Measurements from ENCODE around the gene C1S.

Gene C1S

GRCh38 chr12:7076493-7076892 is 16.0 kb downstream of the C1S start:
- no peak for DNase-seq (ENCODE audit: low spot score)

- DNase-seq (ENCODE audit: low spot score), result no peak
These were observed 17.6 kb downstream of the C1S start for GRCh38 chr12:7078163-7078562.

GRCh38 chr12:7079826-7080125 is 19.3 kb downstream of the C1S start:
- peak; percentile 49 for DNase-seq (ENCODE audit: low spot score)

- no peak for DNase-seq (ENCODE audit: low spot score)
These were observed 20.5 kb downstream of the C1S start for GRCh38 chr12:7081037-7081436.

- no peak for DNase-seq (ENCODE audit: low spot score)
These were observed 22.6 kb downstream of the C1S start for GRCh38 chr12:7083125-7083524.

GRCh38 chr12:7089196-7089871 is 28.8 kb downstream of the C1S start:
- no peak for DNase-seq (ENCODE audit: low spot score)

GRCh38 chr12:7090222-7090998 is 29.9 kb downstream of the C1S start:
- peak; percentile 20 for DNase-seq (ENCODE audit: low spot score)

GRCh38 chr12:7091171-7091570 is 30.7 kb downstream of the C1S start:
- no peak for DNase-seq (ENCODE audit: low spot score)

- DNase-seq (ENCODE audit: low spot score), result no peak
These were observed 31.2 kb downstream of the C1S start for GRCh38 chr12:7091660-7092228.

GRCh38 chr12:7092229-7092985 is 31.9 kb downstream of the C1S start, which contains the start of gene C1R:
TSS of gene C1R (minus strand) at chr12:7092445. CDS start at chr12:7092388, 57 bp downstream.
- DNase-seq (ENCODE audit: low spot score), result peak; percentile 67

GRCh38 chr12:7092986-7093460 is 32.5 kb downstream of the C1S start:
- DNase-seq (ENCODE audit: low spot score), result no peak

GRCh38 chr12:7093486-7093885 is 33.0 kb downstream of the C1S start:
- DNase-seq (ENCODE audit: low spot score), result no peak

- DNase-seq (ENCODE audit: low spot score), result no peak
These were observed 33.4 kb downstream of the C1S start for GRCh38 chr12:7093892-7094291.

GRCh38 chr12:7096006-7096932 is 35.8 kb downstream of the C1S start:
- DNase-seq (ENCODE audit: low spot score), result no peak

- no peak for DNase-seq (ENCODE audit: low spot score)
These were observed 36.5 kb downstream of the C1S start for GRCh38 chr12:7096979-7097378.

- DNase-seq (ENCODE audit: low spot score), result no peak
These were observed 38.9 kb downstream of the C1S start for GRCh38 chr12:7099290-7099996.

GRCh38 chr12:7100239-7100638 is 39.7 kb downstream of the C1S start:
- DNase-seq (ENCODE audit: low spot score), result no peak

- DNase-seq (ENCODE audit: low spot score), result no peak
These were observed 40.7 kb downstream of the C1S start for GRCh38 chr12:7101047-7101693.

- DNase-seq (ENCODE audit: low spot score), result no peak
These were observed 41.2 kb downstream of the C1S start for GRCh38 chr12:7101694-7102131.

GRCh38 chr12:7102582-7102981 is 42.1 kb downstream of the C1S start:
- no peak for DNase-seq (ENCODE audit: low spot score)
